Natural killer cell (primary cell): ENCODE measurements around the gene MXRA7. TPM values are rescaled to one million over a fixed set of nuclear protein-coding genes. Genes with fewer than 3 reads are reported as not detected.
A peak's percentile ranks its signal among the peaks of the same experiment; 100 is the strongest.
"Not testable (repeated sequence)": the region's sequence is repeated elsewhere in the genome, so short reads cannot be mapped to it uniquely, and the experiment has no call there.

Source experiments
- ATAC-seq, 3 donors: fragments of 150-1000 bp in 2 of 3; fragments of 200-7000 bp in 1 of 3; cut with Tn5 transposase; 1 replicate in 1 of 3; 2 replicates in 2 of 3; pipeline ENCODE4 v1.10.0; 2021; ENCODE audit warnings: mild to moderate bottlenecking in 2 of 3, moderate library complexity in 2 of 3
- DNase-seq, 2 donors: peaks; one replicate each; pipeline versions ENCODE4 v3.0.0 to v3.0.0-alpha.2; 2013 to 2021; ENCODE audit warnings: mixed read lengths in 1 of 2
- H3K27ac ChIP-seq: one replicate; pipeline ENCODE4 v1.5.1; 2013; ENCODE audit warnings: mild to moderate bottlenecking, low read length
- H3K27me3 ChIP-seq: one replicate; pipeline ENCODE4 v1.6.1; 2013; ENCODE audit warnings: low read length; ENCODE audit not compliant: control insufficient read depth, insufficient read depth
- H3K36me3 ChIP-seq: one replicate; pipeline ENCODE4 v1.6.1; 2013; ENCODE audit warnings: low read length; ENCODE audit not compliant: control insufficient read depth, insufficient read depth
- H3K4me1 ChIP-seq: one replicate; pipeline ENCODE4 v1.6.1; 2013; ENCODE audit warnings: low read length; ENCODE audit not compliant: control insufficient read depth, insufficient read depth
- H3K4me3 ChIP-seq: one replicate; pipeline ENCODE4 v1.5.1; 2013; ENCODE audit warnings: low read length
- H3K9me3 ChIP-seq: one replicate; pipeline ENCODE4 v1.6.1; 2013; ENCODE audit warnings: low read length; ENCODE audit not compliant: control insufficient read depth, insufficient read depth
- H3K27ac Mint-ChIP-seq, 2 donors: one replicate each; pipeline ENCODE4 v1.8.0; 2022; ENCODE audit warnings: mild to moderate bottlenecking in 2 of 2, mixed read lengths in 2 of 2, moderate library complexity in 1 of 2
- H3K27me3 Mint-ChIP-seq, 2 donors: one replicate each; pipeline ENCODE4 v1.8.0; 2022; ENCODE audit warnings: low read depth in 2 of 2, mixed read lengths in 2 of 2
- H3K36me3 Mint-ChIP-seq: one replicate; pipeline ENCODE4 v1.8.0; 2022; ENCODE audit warnings: mixed read lengths
- H3K4me1 Mint-ChIP-seq, 2 donors: one replicate each; pipeline ENCODE4 v1.8.0; 2022; ENCODE audit warnings: mixed read lengths in 2 of 2
- H3K4me3 Mint-ChIP-seq: one replicate; pipeline ENCODE4 v1.8.0; 2022; ENCODE audit warnings: mild to moderate bottlenecking, moderate library complexity, mixed read lengths
- H3K9me3 Mint-ChIP-seq, 2 donors: one replicate each; pipeline ENCODE4 v1.8.0; 2022; ENCODE audit warnings: mixed read lengths in 2 of 2
- CTCF ChIP-seq: fragments of 200-600 bp; IDR thresholded peaks from one replicate; pipeline ENCODE4 v1.8.0; 2022; ENCODE audit warnings: antibody characterized with exemption
- WGBS: methylation state at CpG from one replicate; pipeline ENCODE4 v1.1.7; 2013; ENCODE audit warnings: missing lambda C conversion rate; ENCODE audit not compliant: insufficient coverage; 5-methylcytosine and 5-hydroxymethylcytosine counted together
- intact Hi-C: fragments of 100-400 bp; cut with micrococcal nuclease; formaldehyde crosslinking; loops from one replicate; pipeline ENCODE4 v1.14.2; 2022
- total RNA-seq, 4 donors: library from RNA; stranded (reverse); fragments of 120-200 nt in 1 of 4; gene quantifications; one replicate each; pipeline versions ENCODE4 v1.2.3 to v1.2.4, GENCODE V29; 2013 to 2022

The MXRA7 gene
- total RNA-seq, 3 donors from 2014 or later (not counting 1 experiment from before 2014, with no cell fraction given), result 31.6 to 47.6 (median 46.5) TPM

- DNase-seq (peak in 1 of 2 donors; percentile 48), ATAC-seq (no peak)
- Histone ChIP-seq H3K4me3 (no peak overlapping the region), H3K27ac (peak overlapping the region; percentile 98), H3K27me3 (no peaks in the 10 kb centered on the region), H3K9me3 (no peaks in the 10 kb centered on the region), H3K36me3 (peaks cover 55% of the 10 kb centered on the region), H3K4me1 (peaks cover 26% of the 10 kb centered on the region)
- no peak for TF ChIP-seq CTCF
- peak overlapping the region; percentile 94 for H3K4me3 Mint-ChIP-seq
- H3K27me3 Mint-ChIP-seq, result no peaks in the 10 kb centered on the region
- 12% methylated on average over 5 of the region's 8 CpGs for WGBS
- peaks cover 29% of the 10 kb centered on the region for H3K36me3 Mint-ChIP-seq
- H3K4me1 Mint-ChIP-seq, result peaks cover 53 to 60% of the 10 kb centered on the region in 2 donors
- peak overlapping the region; percentile 99 to 100 for H3K27ac Mint-ChIP-seq
- intact Hi-C loops, result loop anchor here (10.0 kb wide), 1 partner anchor 469 kb away; the partner anchor contains the start of gene UBALD2
- H3K9me3 Mint-ChIP-seq, result no peaks in the 10 kb centered on the region
Measured at GRCh38 chr17:76734080-76734840, 23.5 kb upstream of the MXRA7 start.

- no peak for TF ChIP-seq CTCF
- Mint-ChIP-seq H3K27ac (peak overlapping the region; percentile 99 to 100), H3K36me3 (peaks cover 29% of the 10 kb centered on the region), H3K4me1 (peaks cover 46 to 53% of the 10 kb centered on the region in 2 donors), H3K27me3 (no peaks in the 10 kb centered on the region), H3K4me3 (peak overlapping the region; percentile 94), H3K9me3 (no peaks in the 10 kb centered on the region)
- Histone ChIP-seq H3K36me3 (peaks cover 55% of the 10 kb centered on the region), H3K27me3 (no peaks in the 10 kb centered on the region), H3K4me3 (no peak overlapping the region), H3K27ac (no peak overlapping the region), H3K4me1 (peaks cover 31% of the 10 kb centered on the region), H3K9me3 (no peaks in the 10 kb centered on the region)
- peak in 1 of 2 donors; percentile 23 for DNase-seq
- no CpG with 5 or more reads among the region's 1 CpG for WGBS
- ATAC-seq, result no peak
- intact Hi-C loops, result loop anchor here (10.0 kb wide), 1 partner anchor 469 kb away; the partner anchor contains the start of gene UBALD2
Measured at GRCh38 chr17:76733618-76733957, 22.8 kb upstream of the MXRA7 start.

- no peak for TF ChIP-seq CTCF
- Mint-ChIP-seq H3K4me3 (peak overlapping the region; percentile 94), H3K27ac (peak overlapping the region; percentile 99 to 100), H3K36me3 (peaks cover 29% of the 10 kb centered on the region), H3K27me3 (no peaks in the 10 kb centered on the region), H3K4me1 (peaks cover 41 to 48% of the 10 kb centered on the region in 2 donors), H3K9me3 (no peaks in the 10 kb centered on the region)
- whole genome bisulfite sequencing, result 55% methylated on average over 2 of the region's 3 CpGs
- no peak for ATAC-seq
- H3K4me1 ChIP-seq, result peaks cover 31% of the 10 kb centered on the region
- no peak overlapping the region for H3K4me3 ChIP-seq
- no peaks in the 10 kb centered on the region for H3K27me3 ChIP-seq
- intact Hi-C loops, result loop anchor here (10.0 kb wide), 1 partner anchor 468 kb away; the partner anchor contains the start of gene UBALD2
- peak in 1 of 2 donors; percentile 32 for DNase-seq
- H3K36me3 ChIP-seq, result peaks cover 55% of the 10 kb centered on the region
- H3K27ac ChIP-seq, result no peak overlapping the region
- H3K9me3 ChIP-seq, result no peaks in the 10 kb centered on the region
Measured at GRCh38 chr17:76732734-76733617, 22.2 kb upstream of the MXRA7 start.

DNA sequence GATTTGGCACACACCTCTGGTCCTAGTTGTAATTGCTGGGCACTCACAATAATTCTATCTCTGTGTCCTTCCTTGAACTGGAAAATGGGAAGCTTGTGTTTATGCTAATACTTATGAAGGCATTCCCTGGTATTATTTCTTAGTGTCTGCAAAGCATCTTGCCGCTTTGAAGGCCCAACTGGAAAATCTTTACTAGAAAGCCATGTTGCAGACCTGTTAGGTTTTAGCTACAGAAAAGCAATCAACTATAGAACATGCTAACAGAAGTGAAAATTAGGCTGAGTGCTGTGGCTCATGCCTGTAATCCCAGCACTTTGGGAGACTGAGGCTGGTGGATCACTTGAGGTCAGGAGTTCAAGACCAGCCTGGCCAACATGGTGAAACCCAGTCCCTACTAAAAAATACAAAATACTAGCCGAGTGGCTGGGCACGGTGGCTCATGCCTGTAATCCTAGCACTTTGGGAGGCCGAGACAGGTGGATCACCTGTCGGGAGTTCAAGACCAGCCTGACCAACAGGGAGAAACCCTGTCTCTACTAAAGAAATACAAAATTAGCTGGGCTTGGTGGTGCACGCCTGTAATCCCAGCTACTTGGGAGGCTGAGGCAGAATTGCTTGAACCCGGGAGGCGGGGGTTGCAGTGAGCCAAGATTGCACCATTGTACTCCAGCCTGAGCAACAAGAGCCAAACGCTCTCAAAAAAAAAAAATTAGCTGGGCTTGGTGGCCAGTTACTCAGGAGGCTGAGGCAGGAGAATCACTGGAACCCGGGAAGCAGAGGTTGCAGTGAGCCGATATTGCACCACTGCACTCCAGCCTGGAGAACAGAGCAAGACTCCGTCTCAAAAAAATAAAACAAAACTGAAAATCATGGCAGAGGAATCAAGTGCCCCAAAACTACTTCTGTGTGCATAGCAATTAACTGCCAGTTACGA, 21.3 kb upstream of the MXRA7 start:
- Mint-ChIP-seq H3K4me1 (peaks cover 43 to 55% of the 10 kb centered on the region in 2 donors), H3K4me3 (peak overlapping the region; percentile 37), H3K36me3 (peaks cover 29% of the 10 kb centered on the region), H3K27ac (peak overlapping the region; percentile 22 to 100)
- not testable (repeated sequence) for H3K9me3 Mint-ChIP-seq, H3K27me3 ChIP-seq, H3K27ac ChIP-seq, DNase-seq, H3K9me3 ChIP-seq, H3K4me3 ChIP-seq, H3K27me3 Mint-ChIP-seq, ATAC-seq
- intact Hi-C loops, result loop anchor here (10.0 kb wide), 1 partner anchor 467 kb away; the partner anchor contains the start of gene UBALD2
- 86% methylated on average over 13 of the region's 13 CpGs for WGBS
- H3K36me3 ChIP-seq, result peaks cover 55% of the 10 kb centered on the region
- peaks cover 39% of the 10 kb centered on the region for H3K4me1 ChIP-seq
